SK-N-SH (cell line): ENCODE measurements around the gene ABHD13. TPM values are rescaled to one million over a fixed set of nuclear protein-coding genes. Genes with fewer than 3 reads are reported as not detected.

Source experiments
- CTCF ChIA-PET: fragments of 300-600, 350-600 bp; formaldehyde crosslinking; extraction: SDS; loops from one replicate; lab custom pipeline; 2021; lab: Yijun Ruan, JAX
- POLR2A ChIA-PET: fragments of 350-600 bp; sonication (Branson Sonifier 250); formaldehyde crosslinking; extraction: SDS; loops from one replicate; lab custom pipeline; 2020; ENCODE audit warnings: antibody characterized with exemption, inconsistent platforms; lab: Yijun Ruan, JAX
- DNase-seq: peaks from one replicate; pipeline ENCODE4 v3.0.0; 2012
- H2AFZ ChIP-seq: fragments of 200-600 bp; sonication (generic); 2 replicates; pipeline ENCODE4 v1.8.1; 2016; ENCODE audit warnings: antibody characterized with exemption, mild to moderate bottlenecking, low read depth
- H3F3A ChIP-seq: fragments of 200-600 bp; sonication (generic); replicated peaks from 2 replicates; pipeline ENCODE3; 2016; ENCODE audit warnings: antibody characterized with exemption, mild to moderate bottlenecking; ENCODE audit not compliant: insufficient read depth
- H3K27ac ChIP-seq, 2 experiments: fragments of 200-500 bp in 1 of 2; fragments of 200-600 bp in 1 of 2; sonication (Bioruptor generic) in 1 of 2; sonication (generic), shearing (Covaris generic) in 1 of 2; 2 replicates each; pipeline versions ENCODE4 v1.5.1 to v1.6.1; 2014 to 2016; ENCODE audit warnings: low read depth in 2 of 2, inconsistent platforms in 1 of 2, low read length in 1 of 2, mild to moderate bottlenecking in 1 of 2, mixed read lengths in 1 of 2
- H3K27me3 ChIP-seq: fragments of 200-600 bp; sonication (generic), shearing (Covaris generic); 2 replicates; pipeline ENCODE4 v1.6.1; 2016; ENCODE audit warnings: mixed run types; ENCODE audit not compliant: insufficient read depth
- H3K36me3 ChIP-seq, 2 experiments: fragments of 200-500 bp in 1 of 2; fragments of 200-600 bp in 1 of 2; sonication (Bioruptor generic) in 1 of 2; sonication (generic) in 1 of 2; replicated peaks in 1 of 2; 2 replicates each; pipeline versions ENCODE3 to v1.5.1; 2014 to 2016; ENCODE audit warnings: low read length in 1 of 2, mild to moderate bottlenecking in 1 of 2; ENCODE audit not compliant: insufficient read depth in 2 of 2, control insufficient read depth in 1 of 2
- H3K4me1 ChIP-seq, 2 experiments: fragments of 200-500 bp in 1 of 2; fragments of 200-600 bp in 1 of 2; sonication (Bioruptor generic) in 1 of 2; sonication (generic), shearing (Covaris generic) in 1 of 2; 2 replicates each; pipeline versions ENCODE4 v1.5.1 to v1.6.1; 2014 to 2016; ENCODE audit warnings: low read depth in 1 of 2, low read length in 1 of 2, mixed run types in 1 of 2; ENCODE audit not compliant: insufficient read depth in 2 of 2, control insufficient read depth in 1 of 2
- H3K4me2 ChIP-seq: fragments of 200-600 bp; sonication (generic), shearing (Covaris generic); 2 replicates; pipeline ENCODE4 v1.6.1; 2017; ENCODE audit warnings: mixed run types
- H3K4me3 ChIP-seq, 2 experiments: fragments of 200-500 bp in 1 of 2; fragments of 200-600 bp in 1 of 2; sonication (Bioruptor generic) in 1 of 2; sonication (generic), shearing (Covaris generic) in 1 of 2; 2 replicates each; pipeline versions ENCODE4 v1.5.1 to v1.8.1; 2014 to 2016; ENCODE audit warnings: low read depth in 2 of 2, inconsistent platforms in 1 of 2, low read length in 1 of 2, mild to moderate bottlenecking in 1 of 2, mixed read lengths in 1 of 2, moderate library complexity in 1 of 2
- H3K79me2 ChIP-seq: fragments of 200-600 bp; sonication (generic); 2 replicates; pipeline ENCODE4 v1.8.1; 2017; ENCODE audit warnings: mild to moderate bottlenecking; ENCODE audit not compliant: insufficient read depth
- H3K9ac ChIP-seq: fragments of 200-600 bp; sonication (generic); 2 replicates; pipeline ENCODE4 v1.6.1; 2017; ENCODE audit warnings: mixed run types
- H3K9me2 ChIP-seq: fragments of 200-600 bp; sonication (generic); 2 replicates; pipeline ENCODE4 v1.6.1; 2017; ENCODE audit warnings: mixed run types
- H3K9me3 ChIP-seq: fragments of 200-600 bp; sonication (generic); 2 replicates; pipeline ENCODE4 v1.6.1; 2017; ENCODE audit warnings: mixed run types, mild to moderate bottlenecking, moderate library complexity
- H4K20me1 ChIP-seq: fragments of 200-600 bp; sonication (generic); 2 replicates; pipeline ENCODE4 v1.6.1; 2017; ENCODE audit warnings: mild to moderate bottlenecking, mixed run types; ENCODE audit not compliant: insufficient read depth
- EZH2phosphoT487 ChIP-seq: fragments of 200-600 bp; sonication (generic); IDR thresholded peaks from 2 replicates; pipeline ENCODE4 v1.6.1; 2017; ENCODE audit warnings: low read depth, mixed run types, mild to moderate bottlenecking, antibody characterized with exemption, moderate library complexity, borderline replicate concordance
- FOSL2 ChIP-seq: IDR thresholded peaks from 2 replicates; pipeline ENCODE4 v1.4.0; 2012; ENCODE audit warnings: low read depth, mild to moderate bottlenecking, moderate library complexity, borderline replicate concordance
- GABPA ChIP-seq: IDR thresholded peaks from 2 replicates; pipeline ENCODE4 v1.4.0; 2012; ENCODE audit warnings: low read depth, mild to moderate bottlenecking
- IRF3 ChIP-seq: fragments of 150-350 bp; IDR thresholded peaks from 2 replicates; pipeline ENCODE4 v1.6.1; 2016; ENCODE audit warnings: mild to moderate bottlenecking, low read depth, low read length
- JUND ChIP-seq: IDR thresholded peaks from 2 replicates; pipeline ENCODE4 v1.4.0; 2012
- MAX ChIP-seq: IDR thresholded peaks from 2 replicates; pipeline ENCODE4 v1.4.0; 2012; ENCODE audit warnings: low read depth
- MEF2A ChIP-seq: IDR thresholded peaks from 2 replicates; pipeline ENCODE4 v1.4.0; 2012; ENCODE audit warnings: low read depth, borderline replicate concordance
- MXI1 ChIP-seq: IDR thresholded peaks from 2 replicates; pipeline ENCODE4 v1.6.1; 2012; ENCODE audit warnings: mild to moderate bottlenecking, low read depth, low read length, improper control_type of control experiment
- NFIC ChIP-seq: IDR thresholded peaks from 2 replicates; pipeline ENCODE4 v1.4.0; 2012; ENCODE audit warnings: borderline replicate concordance
- RAD21 ChIP-seq: IDR thresholded peaks from 2 replicates; pipeline ENCODE4 v1.6.1; 2012; ENCODE audit warnings: mild to moderate bottlenecking, low read length
- RCOR1 ChIP-seq: fragments of 150-350 bp; IDR thresholded peaks from 2 replicates; pipeline ENCODE4 v1.6.1; 2017; ENCODE audit warnings: antibody characterized with exemption, low read length
- RFX5 ChIP-seq: IDR thresholded peaks from 2 replicates; pipeline ENCODE4 v1.6.1; 2012; ENCODE audit warnings: mild to moderate bottlenecking, improper control_type of control experiment, low read length
- RXRA ChIP-seq: IDR thresholded peaks from 2 replicates; pipeline ENCODE4 v1.4.0; 2012; ENCODE audit warnings: low read depth, mild to moderate bottlenecking, borderline replicate concordance
- SIN3A ChIP-seq: IDR thresholded peaks from 2 replicates; pipeline ENCODE4 v1.6.1; 2012; ENCODE audit warnings: low read depth, mild to moderate bottlenecking, low read length, moderate library complexity, borderline replicate concordance
- SMC3 ChIP-seq: IDR thresholded peaks from 2 replicates; pipeline ENCODE4 v1.6.1; 2012; ENCODE audit warnings: low read depth, low read length, improper control_type of control experiment
- TCF12 ChIP-seq: IDR thresholded peaks from 2 replicates; pipeline ENCODE4 v1.4.0; 2012
- TEAD4 ChIP-seq: IDR thresholded peaks from 2 replicates; pipeline ENCODE4 v1.4.0; 2012; ENCODE audit warnings: mild to moderate bottlenecking, borderline replicate concordance; ENCODE audit not compliant: insufficient read depth
- USF1 ChIP-seq: IDR thresholded peaks from 2 replicates; pipeline ENCODE4 v1.4.0; 2012; ENCODE audit warnings: low read depth, borderline replicate concordance
- WGBS: methylation state at CpG from one replicate; pipeline ENCODE4 v1.1.6; 2017; ENCODE audit warnings: low lambda C conversion rate; 5-methylcytosine and 5-hydroxymethylcytosine counted together
- polyA plus RNA-seq, 3 experiments: library from polyadenylated mRNA; depleted of rRNA; stranded (reverse); fragments of >200 nt; gene quantifications; 2 replicates each; pipeline ENCODE4 v1.2.3, GENCODE V29; 2012

Gene ABHD13
- polyA plus RNA-seq, 1 of the 3 experiments (the other 2 are of a cell fraction), result 2.9 TPM

GRCh38 chr13:108185223-108185622 lies 33.0 kb upstream of the ABHD13 start:
- Histone ChIP-seq H3K4me3 (no peak overlapping the region), H3K27ac (no peak overlapping the region), H3K79me2 (no peaks in the 10 kb centered on the region), H3K27me3 (no peaks in the 10 kb centered on the region), H3F3A (no peaks in the 10 kb centered on the region), H2AFZ (no peak overlapping the region), H3K9ac (no peak overlapping the region), H3K4me2 (no peak overlapping the region), H3K36me3 (no peaks in the 10 kb centered on the region), H3K9me3 (no peaks in the 10 kb centered on the region), H4K20me1 (no peaks in the 10 kb centered on the region), H3K9me2 (no peaks in the 10 kb centered on the region), H3K4me1 (no peaks in the 10 kb centered on the region; a peak in 1 of 4 replicates)
- ChIA-PET POLR2A (no interaction called here), CTCF (interaction anchor here (0.9 kb wide), 1 partner anchor 8 kb away, joined by 3 read pairs; no protein-coding TSS in a partner anchor)
- TF ChIP-seq IRF3, result no peak
- TF ChIP-seq RAD21, result no peak
- no peak for TF ChIP-seq NFIC
- no peak for TF ChIP-seq MXI1
- TF ChIP-seq RXRA, result no peak
- TF ChIP-seq MEF2A, result no peak
- no peak for TF ChIP-seq RFX5
- TF ChIP-seq MAX, result no peak
- TF ChIP-seq USF1, result no peak
- TF ChIP-seq JUND, result no peak
- TF ChIP-seq TEAD4, result no peak
- no peak for TF ChIP-seq FOSL2
- TF ChIP-seq GABPA, result no peak
- TF ChIP-seq SMC3, result no peak
- TF ChIP-seq RCOR1, result no peak
- no peak for TF ChIP-seq SIN3A
- no peak for TF ChIP-seq EZH2phosphoT487
- DNase-seq, result no peak
- WGBS, result 39% methylated on average over 3 of the region's 3 CpGs

- 6% methylated on average over 2 of the region's 2 CpGs for WGBS
- H4K20me1 ChIP-seq, result no peaks in the 10 kb centered on the region
- no peak for DNase-seq
- CTCF ChIA-PET, result no interaction called here
- no peaks in the 10 kb centered on the region for H3K27me3 ChIP-seq
- no peak overlapping the region for H3K9ac ChIP-seq
- no peaks in the 10 kb centered on the region; a peak in 1 of 4 replicates for H3K4me1 ChIP-seq
- no peak for TF ChIP-seq GABPA
- TF ChIP-seq FOSL2, result no peak
- no peak for TF ChIP-seq NFIC
- no peak for TF ChIP-seq TCF12
- no peak overlapping the region for H2AFZ ChIP-seq
- no peak overlapping the region for H3K27ac ChIP-seq
- no peaks in the 10 kb centered on the region for H3K79me2 ChIP-seq
- no peaks in the 10 kb centered on the region for H3K9me3 ChIP-seq
- no peaks in the 10 kb centered on the region for H3K9me2 ChIP-seq
- no peaks in the 10 kb centered on the region for H3F3A ChIP-seq
- H3K36me3 ChIP-seq, result no peaks in the 10 kb centered on the region
- H3K4me3 ChIP-seq, result no peak overlapping the region
- no peak overlapping the region for H3K4me2 ChIP-seq
- POLR2A ChIA-PET, result no interaction called here
These were observed 29.9 kb upstream of the ABHD13 start for GRCh38 chr13:108188260-108188659.
